ENCODE data around the gene TEX28.
"Not testable (repeated sequence)": the region's sequence is repeated elsewhere in the genome, so short reads cannot be mapped to it uniquely, and the experiment has no call there.

TEX28 gene

DNA sequence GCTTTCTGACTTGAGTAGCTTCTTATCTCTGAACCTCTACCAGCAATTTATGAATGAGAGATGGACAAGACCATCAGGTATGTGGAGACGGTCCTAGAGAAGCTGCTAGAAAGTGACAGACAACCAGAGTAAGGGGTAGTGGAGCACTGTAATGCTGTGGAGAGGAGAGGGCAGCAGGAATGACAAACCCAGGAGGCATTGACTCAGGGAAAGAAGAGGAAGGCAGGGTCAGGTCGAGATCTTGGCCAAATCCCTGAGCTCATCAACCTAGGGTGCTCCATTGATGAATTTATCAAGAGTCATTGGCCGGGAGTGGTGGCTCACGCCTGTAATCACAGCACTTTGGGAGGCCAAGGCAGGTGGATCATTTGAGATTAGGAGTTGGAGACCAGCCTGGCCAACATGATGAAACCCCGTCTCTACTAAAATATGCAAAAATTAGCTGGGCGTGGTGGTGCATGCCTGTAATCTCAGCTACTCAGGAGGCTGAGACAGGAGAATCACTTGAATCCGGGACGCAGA is 54.9 kb downstream of the TEX28 start:
- not testable (repeated sequence) for DNase-seq

- not testable (repeated sequence) for DNase-seq
Measured at GRCh38 chrX:154238939-154239559, 55.9 kb downstream of the TEX28 start.

DNA sequence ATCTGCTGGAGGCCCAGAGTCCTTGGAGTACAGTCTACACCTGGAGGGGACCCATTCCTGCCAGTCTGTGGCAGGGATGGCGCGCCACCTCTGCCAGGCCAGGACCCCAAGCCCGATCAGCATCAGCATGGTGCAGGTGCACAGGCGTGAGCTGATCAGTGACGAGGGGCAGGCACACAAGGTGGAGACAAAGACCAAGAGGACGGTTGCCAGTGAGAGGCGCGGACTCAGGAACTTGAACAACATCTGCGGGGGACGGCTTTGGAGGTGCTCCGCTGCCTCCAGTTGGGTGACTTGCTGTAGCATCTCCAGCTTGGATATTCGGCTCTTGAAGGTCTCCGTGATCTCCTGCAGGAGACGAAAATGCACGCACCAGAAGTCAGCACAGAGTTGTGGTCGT is 61.3 kb downstream of the TEX28 start:
- DNase-seq = not testable (repeated sequence)

DNA sequence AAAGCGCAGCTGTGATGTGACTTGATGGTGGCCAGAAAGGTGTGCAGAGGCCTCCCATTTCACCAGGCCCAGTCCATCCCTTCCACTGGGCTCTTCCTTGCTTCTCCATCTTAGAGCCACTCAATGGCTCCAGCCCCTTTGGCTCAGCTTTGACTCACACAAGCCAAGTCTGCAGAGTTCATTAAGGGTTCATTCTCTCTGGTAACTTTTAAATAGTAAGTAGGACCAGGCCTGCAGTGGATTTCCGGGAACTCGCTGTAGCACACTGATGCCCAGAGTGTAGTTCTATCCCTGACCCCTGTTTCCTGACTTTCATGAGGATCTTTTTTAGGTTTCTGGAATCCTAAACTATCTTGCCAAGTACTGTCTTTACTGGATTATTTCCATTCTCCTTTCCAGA is 63.5 kb downstream of the TEX28 start:
- DNase-seq = not testable (repeated sequence)

GRCh38 chrX:154226706-154227105 is 68.2 kb downstream of the TEX28 start:
- not testable (repeated sequence) for DNase-seq

GRCh38 chrX:154225292-154225691 is 69.6 kb downstream of the TEX28 start:
- DNase-seq = not testable (repeated sequence)

Measured in retina (tissue), 1 donor.